ENCODE data around the gene ANKRD34A. TPM values are rescaled to one million over a fixed set of nuclear protein-coding genes. Genes with fewer than 3 reads are reported as not detected.

The ANKRD34A gene
- total and polyA plus RNA-seq, 7 donors = 0.33 to 1.9 (median 0.71) TPM; not detected in 2

- intact Hi-C loops (cut with DNase I) = no loop called here
- peak overlapping the region; percentile 21 to 35 (median 32) for H3K4me3 ChIP-seq
- TF ChIP-seq CTCF (IDR thresholded peaks at IDR 0.05) (no peak), POLR2AphosphoS5 (IDR thresholded peaks at IDR 0.05) (no peak), EP300 (IDR thresholded peaks at IDR 0.05) (no peak), POLR2A (IDR thresholded peaks at IDR 0.05) (no peak)
These were observed 14.1 kb upstream of the ANKRD34A start for GRCh38 chr1:145978471-145978853.

GRCh38 chr1:145977486-145978470 is 13.4 kb upstream of the ANKRD34A start:
- peak; percentile 94 for DNase-seq
- H3K36me3 ChIP-seq = peaks cover 0 to 5% (median 0%) of the 10 kb centered on the region in 4 donors
- peak overlapping the region in 2 of 4 donors; percentile 0 to 8 for H3K4me3 ChIP-seq
- no peak for TF ChIP-seq EP300 (IDR thresholded peaks at IDR 0.05)
- peak in 3 of 4 donors; percentile 51 to 57 (median 55) for TF ChIP-seq POLR2AphosphoS5 (IDR thresholded peaks at IDR 0.05)
- TF ChIP-seq POLR2A (IDR thresholded peaks at IDR 0.05) = no peak
- peak in 3 of 4 experiments; percentile 83 to 92 (median 86) for TF ChIP-seq CTCF (IDR thresholded peaks at IDR 0.05)
- 19 to 23% methylated on average over 9 of the region's 9 CpGs for WGBS, 2 donors
- intact Hi-C loops (cut with DNase I) = loop anchor here (1.0 kb wide), 2 partner anchors 30 to 36 kb away; no protein-coding TSS in a partner anchor
- H3K27ac ChIP-seq = peak overlapping the region; percentile 92 to 96 (median 94)
- no peaks in the 10 kb centered on the region for H3K9me3 ChIP-seq
- H3K27me3 ChIP-seq = no peaks in the 10 kb centered on the region
- peaks cover 0 to 54% (median 54%) of the 10 kb centered on the region in 4 donors for H3K4me1 ChIP-seq

More at GRCh38 chr1:145978471-145978853, 14.1 kb upstream of the ANKRD34A start:
- Histone ChIP-seq H3K36me3 (peaks cover 0 to 5% (median 0%) of the 10 kb centered on the region in 4 donors), H3K4me1 (peaks cover 0 to 61% (median 60%) of the 10 kb centered on the region in 4 donors), H3K9me3 (no peaks in the 10 kb centered on the region), H3K27me3 (no peaks in the 10 kb centered on the region), H3K27ac (peak overlapping the region; percentile 92 to 96 (median 94))
- DNase-seq = no peak

- Histone ChIP-seq H3K27ac (peak overlapping the region; percentile 92 to 96 (median 94)), H3K4me3 (no peak overlapping the region), H3K36me3 (peaks cover 0 to 5% (median 0%) of the 10 kb centered on the region in 4 donors), H3K9me3 (no peaks in the 10 kb centered on the region), H3K4me1 (peaks cover 0 to 47% (median 46%) of the 10 kb centered on the region in 4 donors), H3K27me3 (no peaks in the 10 kb centered on the region)
- intact Hi-C loops (cut with DNase I) = loop anchor here (1.0 kb wide), 2 partner anchors 30 to 36 kb away; no protein-coding TSS in a partner anchor
- DNase-seq = no peak
- WGBS, 2 donors = 79 to 87% methylated on average over 5 of the region's 5 CpGs
- TF ChIP-seq EP300 (IDR thresholded peaks at IDR 0.05) (no peak), POLR2A (IDR thresholded peaks at IDR 0.05) (no peak), POLR2AphosphoS5 (IDR thresholded peaks at IDR 0.05) (no peak), CTCF (IDR thresholded peaks at IDR 0.05) (no peak)
These were observed 12.6 kb upstream of the ANKRD34A start for GRCh38 chr1:145977016-145977415.

- TF ChIP-seq CTCF (IDR thresholded peaks at IDR 0.05) (no peak), EP300 (IDR thresholded peaks at IDR 0.05) (no peak), POLR2A (IDR thresholded peaks at IDR 0.05) (no peak), POLR2AphosphoS5 (IDR thresholded peaks at IDR 0.05) (no peak)
- DNase-seq = no peak
- Histone ChIP-seq H3K4me3 (no peak overlapping the region), H3K36me3 (peaks cover 0 to 5% (median 0%) of the 10 kb centered on the region in 4 donors), H3K9me3 (no peaks in the 10 kb centered on the region), H3K27me3 (no peaks in the 10 kb centered on the region), H3K27ac (no peak overlapping the region), H3K4me1 (peaks cover 0 to 29% (median 28%) of the 10 kb centered on the region in 4 donors)
- intact Hi-C loops (cut with DNase I) = no loop called here
- 82 to 87% methylated on average over 4 of the region's 4 CpGs for WGBS, 2 donors
These were observed 10.8 kb upstream of the ANKRD34A start for GRCh38 chr1:145975216-145975615.
